Skeletal muscle tissue (tissue), 4 donors: ENCODE measurements around the gene PGPEP1. TPM values are rescaled to one million over a fixed set of nuclear protein-coding genes. Genes with fewer than 3 reads are reported as not detected.
"Not testable (repeated sequence)": the region's sequence is repeated elsewhere in the genome, so short reads cannot be mapped to it uniquely, and the experiment has no call there.

ENCODE experiments used
- H3K27ac ChIP-seq: one replicate; pipeline ENCODE4 v1.7.0; 2013; ENCODE audit warnings: mild to moderate bottlenecking, low read depth, low read length, inconsistent platforms
- H3K27me3 ChIP-seq, 3 donors: one replicate each; pipeline ENCODE4 v1.7.0; 2013; ENCODE audit warnings: low read length in 3 of 3; ENCODE audit not compliant: control insufficient read depth in 3 of 3, insufficient read depth in 3 of 3
- H3K36me3 ChIP-seq, 3 donors: one replicate each; pipeline ENCODE4 v1.7.0; 2013; ENCODE audit warnings: low read length in 3 of 3; ENCODE audit not compliant: control insufficient read depth in 3 of 3, insufficient read depth in 3 of 3
- H3K4me1 ChIP-seq, 3 donors: one replicate each; pipeline ENCODE4 v1.7.0; 2013; ENCODE audit warnings: low read length in 3 of 3, mild to moderate bottlenecking in 3 of 3; ENCODE audit not compliant: control insufficient read depth in 3 of 3, insufficient read depth in 3 of 3
- H3K4me3 ChIP-seq, 3 donors: one replicate each; pipeline ENCODE4 v1.7.0; 2013; ENCODE audit warnings: low read length in 3 of 3
- H3K9ac ChIP-seq, 3 donors: one replicate each; pipeline ENCODE4 v1.7.0; 2013; ENCODE audit warnings: low read length in 3 of 3, mild to moderate bottlenecking in 3 of 3, moderate library complexity in 2 of 3, low read depth in 1 of 3
- H3K9me3 ChIP-seq, 3 donors: one replicate each; pipeline ENCODE4 v1.7.0; 2013; ENCODE audit warnings: low read length in 3 of 3; ENCODE audit not compliant: control insufficient read depth in 3 of 3
- total RNA-seq: library from RNA; depleted of rRNA; stranded (reverse); fragments of >200 nt; gene quantifications from one replicate; pipeline ENCODE4 v1.2.3, GENCODE V29; 2014
- donor health status: Osteomylitis.

Gene PGPEP1
- total RNA-seq, 1 donor from 2014 or later, result 10.4 TPM

- Histone ChIP-seq H3K27ac (no peak overlapping the region), H3K36me3 (peaks cover 0 to 4% (median 0%) of the 10 kb centered on the region in 3 donors), H3K9me3 (no peaks in the 10 kb centered on the region), H3K4me3 (peak overlapping the region; percentile 48 to 77 (median 68)), H3K27me3 (peaks cover 0 to 8% (median 2%) of the 10 kb centered on the region in 3 donors), H3K4me1 (peaks cover 11 to 17% (median 16%) of the 10 kb centered on the region in 3 donors), H3K9ac (peak overlapping the region; percentile 32 to 83 (median 51))
These were observed 56.3 kb downstream of the PGPEP1 start for GRCh38 chr19:18396471-18397241.

GRCh38 chr19:18397242-18398202, 57.1 kb downstream of the PGPEP1 start, which contains the start of gene LRRC25:
Gene LRRC25, minus strand, starts transcription at chr19:18397622. Its CDS starts 659 bp downstream, at chr19:18396963.
- H3K27me3 ChIP-seq, result peaks cover 0 to 8% (median 2%) of the 10 kb centered on the region in 3 donors
- no peaks in the 10 kb centered on the region for H3K9me3 ChIP-seq
- H3K4me1 ChIP-seq, result peaks cover 11 to 17% (median 16%) of the 10 kb centered on the region in 3 donors
- peak within 1 kb of the TSS; percentile 30 for H3K27ac ChIP-seq
- peak within 1 kb of the TSS in 2 of 3 donors; percentile 51 to 83 for H3K9ac ChIP-seq
- H3K4me3 ChIP-seq, result peak within 1 kb of the TSS; percentile 48 to 77 (median 68)
- H3K36me3 ChIP-seq, result peaks cover 0 to 2% (median 0%) of the 10 kb centered on the region in 3 donors

- no peak overlapping the region for H3K27ac ChIP-seq
- H3K36me3 ChIP-seq, result no peaks in the 10 kb centered on the region
- H3K9ac ChIP-seq, result peak overlapping the region in 1 of 3 donors; percentile 33
- no peak overlapping the region for H3K4me3 ChIP-seq
- peaks cover 0 to 8% (median 2%) of the 10 kb centered on the region in 3 donors for H3K27me3 ChIP-seq
- H3K4me1 ChIP-seq, result peaks cover 11 to 17% (median 16%) of the 10 kb centered on the region in 3 donors
- no peaks in the 10 kb centered on the region for H3K9me3 ChIP-seq
These were observed 58.6 kb downstream of the PGPEP1 start for GRCh38 chr19:18399008-18399407.

GRCh38 chr19:18401580-18402112, 61.2 kb downstream of the PGPEP1 start:
- peaks cover 3 to 8% (median 7%) of the 10 kb centered on the region in 3 donors for H3K4me1 ChIP-seq
- H3K27me3 ChIP-seq, result peaks cover 0 to 8% (median 2%) of the 10 kb centered on the region in 3 donors
- no peaks in the 10 kb centered on the region for H3K36me3 ChIP-seq
- no peak overlapping the region for H3K9ac ChIP-seq
- no peaks in the 10 kb centered on the region for H3K9me3 ChIP-seq
- no peak overlapping the region for H3K4me3 ChIP-seq
- H3K27ac ChIP-seq, result peak overlapping the region; percentile 12

GRCh38 chr19:18402455-18403248, 62.3 kb downstream of the PGPEP1 start:
- H3K36me3 ChIP-seq, H3K4me3 ChIP-seq, H3K9ac ChIP-seq, H3K4me1 ChIP-seq, H3K9me3 ChIP-seq, H3K27me3 ChIP-seq, H3K27ac ChIP-seq: not testable (repeated sequence)

- not testable (repeated sequence) for H3K36me3 ChIP-seq, H3K9me3 ChIP-seq, H3K27me3 ChIP-seq, H3K9ac ChIP-seq, H3K27ac ChIP-seq, H3K4me1 ChIP-seq, H3K4me3 ChIP-seq
These were observed 65.4 kb downstream of the PGPEP1 start for GRCh38 chr19:18405754-18406153.

GRCh38 chr19:18406749-18407148, 66.4 kb downstream of the PGPEP1 start:
- no peak overlapping the region for H3K4me3 ChIP-seq
- no peaks in the 10 kb centered on the region for H3K36me3 ChIP-seq
- no peaks in the 10 kb centered on the region for H3K9me3 ChIP-seq
- no peak overlapping the region for H3K27ac ChIP-seq
- H3K4me1 ChIP-seq, result peaks cover 0 to 5% (median 0%) of the 10 kb centered on the region in 3 donors
- H3K27me3 ChIP-seq, result peaks cover 0 to 2% (median 0%) of the 10 kb centered on the region in 3 donors
- H3K9ac ChIP-seq, result no peak overlapping the region

GRCh38 chr19:18408053-18408476, 67.7 kb downstream of the PGPEP1 start:
- H3K9me3 ChIP-seq, result no peaks in the 10 kb centered on the region
- no peak overlapping the region for H3K27ac ChIP-seq
- H3K27me3 ChIP-seq, result peaks cover 0 to 4% (median 2%) of the 10 kb centered on the region in 3 donors
- no peak overlapping the region for H3K9ac ChIP-seq
- no peak overlapping the region for H3K4me3 ChIP-seq
- no peaks in the 10 kb centered on the region for H3K36me3 ChIP-seq
- peaks cover 0 to 5% (median 0%) of the 10 kb centered on the region in 3 donors for H3K4me1 ChIP-seq

- Histone ChIP-seq H3K9me3 (no peaks in the 10 kb centered on the region), H3K4me3 (no peak overlapping the region), H3K36me3 (no peaks in the 10 kb centered on the region), H3K27ac (no peak overlapping the region), H3K27me3 (peaks cover 0 to 22% (median 21%) of the 10 kb centered on the region in 3 donors), H3K9ac (no peak overlapping the region), H3K4me1 (peaks cover 29 to 33% (median 30%) of the 10 kb centered on the region in 3 donors)
These were observed 72.3 kb downstream of the PGPEP1 start for GRCh38 chr19:18412610-18413239.
